ENCODE measurements around the gene EPHX1. TPM values are rescaled to one million over a fixed set of nuclear protein-coding genes. Genes with fewer than 3 reads are reported as not detected.
"Not testable (repeated sequence)": the region's sequence is repeated elsewhere in the genome, so short reads cannot be mapped to it uniquely, and the experiment has no call there.

EPHX1 gene
- total RNA-seq, 4 donors from 2014 or later: 59.0 to 136 (median 85.6) TPM

DNA sequence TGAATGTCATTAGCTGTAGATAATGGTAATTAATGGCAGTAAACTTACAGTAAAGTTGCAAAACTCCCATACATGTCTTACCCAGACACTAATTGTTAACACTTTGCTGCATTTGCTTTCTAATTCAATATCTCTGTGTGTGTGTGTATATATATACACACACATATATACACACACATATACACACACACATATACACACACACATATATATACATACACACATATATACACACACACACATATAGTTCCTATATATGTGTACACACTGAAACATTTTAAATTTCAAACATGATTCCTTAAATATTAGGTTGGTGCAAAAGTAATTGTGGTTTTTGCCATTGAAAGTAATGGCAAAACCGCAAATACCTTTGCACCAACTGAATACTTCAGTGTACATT is 3.7 kb upstream of the EPHX1 start:
- no peaks in the 10 kb centered on the region for H3K9me3 ChIP-seq
- H3K4me3 ChIP-seq: no peak overlapping the region
- 100% methylated on average over 1 of the region's 1 CpG for WGBS
- TF ChIP-seq EP300 (IDR thresholded peaks at IDR 0.05) (no peak), POLR2AphosphoS5 (IDR thresholded peaks at IDR 0.05) (no peak), CTCF (IDR thresholded peaks at IDR 0.05) (no peak), POLR2A (IDR thresholded peaks at IDR 0.05; ENCODE audit: low read depth) (no peak)
- no peak for DNase-seq (ENCODE audit: extremely low spot score)
- peaks cover 8 to 19% (median 12%) of the 10 kb centered on the region in 4 donors for H3K4me1 ChIP-seq
- no peaks in the 10 kb centered on the region for H3K36me3 ChIP-seq
- H3K27me3 ChIP-seq: no peaks in the 10 kb centered on the region
- intact Hi-C loops (cut with DNase I): no loop called here
- no peak overlapping the region for H3K27ac ChIP-seq (replicated peaks in 1 of 4)

DNA sequence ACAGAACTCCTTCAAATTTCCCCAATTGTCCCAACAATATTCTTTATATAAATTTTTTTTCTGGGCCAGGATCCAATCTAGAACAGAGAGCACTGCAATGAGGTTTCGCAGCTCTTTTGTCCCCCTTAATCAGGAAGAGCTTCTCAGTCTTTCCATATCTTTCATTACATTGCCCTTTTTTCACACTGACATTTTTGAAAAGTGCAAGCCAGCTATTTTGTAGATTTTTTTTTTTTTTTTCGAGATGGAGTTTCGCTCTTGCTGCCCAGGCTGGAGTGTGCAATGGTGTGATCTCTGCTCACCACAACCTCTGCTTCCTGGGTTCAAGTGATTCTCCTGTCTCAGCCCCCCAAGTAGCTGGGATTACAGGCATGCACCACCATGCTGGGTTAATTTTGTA is 3.2 kb upstream of the EPHX1 start:
- H3K9me3 ChIP-seq; H3K4me3 ChIP-seq; H3K36me3 ChIP-seq; H3K27me3 ChIP-seq; intact Hi-C loops (cut with DNase I); DNase-seq (ENCODE audit: extremely low spot score); H3K27ac ChIP-seq (replicated peaks in 1 of 4): not testable (repeated sequence)
- H3K4me1 ChIP-seq: peaks cover 12 to 24% (median 17%) of the 10 kb centered on the region in 4 donors
- WGBS: 88% methylated on average over 3 of the region's 3 CpGs

DNA sequence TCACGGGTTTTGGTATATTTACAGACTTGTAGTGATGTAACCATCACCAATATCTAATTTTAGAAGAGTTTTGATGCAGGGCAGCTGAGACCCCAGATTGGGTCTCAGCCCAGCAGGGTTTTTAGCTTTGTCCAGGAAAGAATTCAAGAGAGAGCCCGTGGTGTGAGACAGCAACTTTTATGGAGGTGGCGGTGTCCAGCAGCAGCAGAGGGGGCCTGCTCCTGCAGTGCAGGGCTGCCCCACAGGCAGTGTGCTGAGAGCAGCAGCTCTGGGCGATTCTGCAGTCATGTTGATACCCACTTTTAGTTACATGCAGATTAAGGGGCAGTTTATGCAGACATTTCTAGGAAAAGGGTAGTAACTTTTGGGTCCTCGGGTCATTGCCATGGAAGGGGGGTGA is 1.8 kb upstream of the EPHX1 start:
- no peak for DNase-seq (ENCODE audit: extremely low spot score)
- TF ChIP-seq CTCF (IDR thresholded peaks at IDR 0.05) (no peak), EP300 (IDR thresholded peaks at IDR 0.05) (no peak), POLR2AphosphoS5 (IDR thresholded peaks at IDR 0.05) (no peak), POLR2A (IDR thresholded peaks at IDR 0.05; ENCODE audit: low read depth) (no peak)
- H3K27ac ChIP-seq (replicated peaks in 1 of 4): no peak overlapping the region
- H3K36me3 ChIP-seq: no peaks in the 10 kb centered on the region
- WGBS: 85% methylated on average over 5 of the region's 5 CpGs
- peaks cover 26 to 38% (median 31%) of the 10 kb centered on the region in 4 donors for H3K4me1 ChIP-seq
- no peaks in the 10 kb centered on the region for H3K27me3 ChIP-seq
- no peak overlapping the region for H3K4me3 ChIP-seq
- intact Hi-C loops (cut with DNase I): loop anchor here (2.0 kb wide), 1 partner anchor 23 kb away; no protein-coding TSS in a partner anchor
- H3K9me3 ChIP-seq: no peaks in the 10 kb centered on the region

GRCh38 chr1:225810579-225811538 is 935 bp downstream of the EPHX1 start:
- not testable (repeated sequence) for DNase-seq (ENCODE audit: extremely low spot score); H3K9me3 ChIP-seq; H3K27me3 ChIP-seq; H3K36me3 ChIP-seq
- intact Hi-C loops (cut with DNase I): loop anchor here (2.0 kb wide), 1 partner anchor 36 kb away; no protein-coding TSS in a partner anchor
- 9% methylated on average over 21 of the region's 29 CpGs for WGBS
- TF ChIP-seq POLR2AphosphoS5 (IDR thresholded peaks at IDR 0.05): peak in 1 of 2 donors; percentile 49
- peaks cover 50 to 63% (median 58%) of the 10 kb centered on the region in 4 donors for H3K4me1 ChIP-seq
- H3K27ac ChIP-seq (replicated peaks in 1 of 4): peak overlapping the region; percentile 84 to 89 (median 86)
- H3K4me3 ChIP-seq: peak overlapping the region; percentile 69 to 90 (median 77)

DNA sequence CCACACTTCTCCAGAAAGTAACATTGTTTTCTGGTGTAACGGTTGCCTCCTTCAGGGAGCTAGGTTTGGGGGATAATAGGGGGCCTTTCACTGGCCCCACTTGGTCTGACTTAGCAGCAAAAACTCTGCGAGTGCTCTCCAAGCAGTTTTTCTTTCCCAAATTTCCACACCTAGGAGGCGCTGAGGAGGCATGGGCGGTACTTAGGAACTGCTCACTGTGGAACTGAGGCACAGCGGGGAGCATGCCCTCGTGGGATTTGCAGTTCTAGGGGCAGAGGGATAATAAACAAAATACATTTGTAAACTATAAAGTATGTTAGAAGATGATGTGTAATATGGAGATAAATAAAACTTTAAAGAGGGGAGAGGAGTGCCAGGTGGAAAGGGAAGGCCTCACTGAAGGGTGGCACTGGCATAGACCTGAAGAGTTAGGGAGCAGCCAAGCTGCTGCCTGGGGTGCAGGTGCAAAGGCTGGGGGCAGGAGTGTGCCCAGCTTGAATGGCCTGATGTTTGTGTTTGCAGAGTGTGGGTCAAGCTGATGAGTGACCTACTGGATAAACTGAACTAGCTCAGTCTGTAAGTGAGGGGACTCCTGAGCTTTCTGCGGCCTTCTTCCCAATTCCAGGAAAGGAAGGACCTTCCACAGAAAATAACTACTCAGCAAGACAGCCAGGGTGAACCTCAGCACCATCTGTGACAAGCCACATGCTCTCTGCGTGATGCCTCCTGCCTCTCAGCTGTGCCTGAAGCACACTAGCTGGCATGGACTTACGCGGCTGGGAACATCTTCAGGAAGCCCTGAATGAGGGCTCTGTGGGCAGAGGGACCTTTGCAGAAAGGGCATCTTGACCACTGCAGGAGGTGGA is 1.9 kb downstream of the EPHX1 start:
- WGBS: 59% methylated on average over 6 of the region's 10 CpGs
- Histone ChIP-seq H3K27me3 (no peaks in the 10 kb centered on the region), H3K9me3 (no peaks in the 10 kb centered on the region), H3K36me3 (no peaks in the 10 kb centered on the region), H3K27ac (replicated peaks in 1 of 4) (peak overlapping the region; percentile 84 to 89 (median 86)), H3K4me1 (peaks cover 60 to 73% (median 68%) of the 10 kb centered on the region in 4 donors), H3K4me3 (peak overlapping the region; percentile 69 to 90 (median 77))
- DNase-seq (ENCODE audit: extremely low spot score): no peak
- intact Hi-C loops (cut with DNase I): loop anchor here (2.0 kb wide), 1 partner anchor 35 kb away; no protein-coding TSS in a partner anchor
- no peak for TF ChIP-seq POLR2A (IDR thresholded peaks at IDR 0.05; ENCODE audit: low read depth)
- TF ChIP-seq CTCF (IDR thresholded peaks at IDR 0.05): peak in 2 of 3 experiments; percentile 12 to 33
